Caco-2 (cell line): Measurements from ENCODE around the gene SEC24A. TPM values are rescaled to one million over a fixed set of nuclear protein-coding genes. Genes with fewer than 3 reads are reported as not detected.

Experiments
- BruUV-seq: library from RNA; stranded (reverse); fragments of 400-500 nt; replicated peaks from 2 replicates; lab custom pipeline; 2021; lab: Mats Ljungman, UMichigan
- CTCF ChIA-PET: fragments of 300-600 bp; sonication (Branson Sonifier 250); formaldehyde crosslinking; loops from one replicate; lab custom pipeline; 2022; ENCODE audit warnings: antibody characterized with exemption; lab: Charles Lee
- POLR2A ChIA-PET: fragments of 300-600 bp; sonication (Branson Sonifier 250); formaldehyde crosslinking; loops from one replicate; lab custom pipeline; 2022; ENCODE audit warnings: antibody characterized with exemption; lab: Charles Lee
- DNase-seq, 2 experiments: peaks; one replicate each; pipeline versions ENCODE4 v3.0.0 to v3.0.0-alpha.2; 2020 to 2022
- H3K27me3 ChIP-seq: replicated peaks from 2 replicates; pipeline ENCODE4 v1.6.0; 2011; ENCODE audit warnings: low read length; ENCODE audit not compliant: control insufficient read depth, insufficient read depth
- H3K36me3 ChIP-seq: 2 replicates; pipeline ENCODE4 v1.5.1; 2011; ENCODE audit warnings: low read length; ENCODE audit not compliant: control insufficient read depth, insufficient read depth
- H3K4me1 ChIP-seq: fragments of 250-450 bp; sonication (Bioruptor Pico); 2 replicates; pipeline ENCODE4 v1.5.1; 2020; ENCODE audit warnings: mild to moderate bottlenecking
- H3K4me3 ChIP-seq: 2 replicates; pipeline ENCODE4 v1.5.1; 2011; ENCODE audit warnings: low read depth, mild to moderate bottlenecking, control low read depth, low read length
- H3K9me3 ChIP-seq: fragments of 250-450 bp; sonication (Bioruptor Pico); 2 replicates; pipeline ENCODE4 v1.5.1; 2020; ENCODE audit warnings: mild to moderate bottlenecking, moderate library complexity
- H3K27ac Mint-ChIP-seq: one replicate; pipeline ENCODE4 v1.8.0; 2022; ENCODE audit warnings: mixed read lengths; ENCODE audit not compliant: unreplicated experiment
- H3K27me3 Mint-ChIP-seq: one replicate; pipeline ENCODE4 v1.8.0; 2022; ENCODE audit warnings: mixed read lengths; ENCODE audit not compliant: insufficient read depth, unreplicated experiment
- H3K36me3 Mint-ChIP-seq: one replicate; pipeline ENCODE4 v1.8.0; 2022; ENCODE audit warnings: mild to moderate bottlenecking, mixed read lengths; ENCODE audit not compliant: insufficient read depth, unreplicated experiment
- H3K4me1 Mint-ChIP-seq: one replicate; pipeline ENCODE4 v1.8.0; 2022; ENCODE audit warnings: low read depth, mixed read lengths; ENCODE audit not compliant: unreplicated experiment
- H3K4me3 Mint-ChIP-seq: one replicate; pipeline ENCODE4 v1.8.0; 2022; ENCODE audit warnings: mild to moderate bottlenecking, moderate library complexity, mixed read lengths; ENCODE audit not compliant: unreplicated experiment
- H3K9me3 Mint-ChIP-seq: one replicate; pipeline ENCODE4 v1.8.0; 2022; ENCODE audit warnings: mixed read lengths; ENCODE audit not compliant: unreplicated experiment
- intact Hi-C: fragments of 100-400 bp; cut with micrococcal nuclease; formaldehyde crosslinking; loops from one replicate; pipeline ENCODE4 v1.10.0; 2022; ENCODE audit not compliant: unreplicated experiment
- total RNA-seq: library from RNA; stranded (reverse); gene quantifications from 2 replicates; pipeline ENCODE4 v1.2.3, GENCODE V29; 2022
- TF ChIP-seq, protein P1 (sequence below), 2 experiments: fragments of 200-600 bp in 1 of 2; IDR thresholded peaks; 1 replicate in 1 of 2; 2 replicates in 1 of 2; pipeline versions ENCODE4 v1.5.1 to v1.8.0; 2011 to 2022; ENCODE audit warnings: antibody characterized with exemption in 1 of 2, control low read depth in 1 of 2, inconsistent platforms in 1 of 2, low read depth in 1 of 2, low read length in 1 of 2, mild to moderate bottlenecking in 1 of 2, moderate library complexity in 1 of 2; ENCODE audit not compliant: insufficient read depth in 1 of 2, severe bottlenecking in 1 of 2, unreplicated experiment in 1 of 2

The SEC24A gene
- total RNA-seq, 1 experiment from 2014 or later, result 47.4 TPM

DNA sequence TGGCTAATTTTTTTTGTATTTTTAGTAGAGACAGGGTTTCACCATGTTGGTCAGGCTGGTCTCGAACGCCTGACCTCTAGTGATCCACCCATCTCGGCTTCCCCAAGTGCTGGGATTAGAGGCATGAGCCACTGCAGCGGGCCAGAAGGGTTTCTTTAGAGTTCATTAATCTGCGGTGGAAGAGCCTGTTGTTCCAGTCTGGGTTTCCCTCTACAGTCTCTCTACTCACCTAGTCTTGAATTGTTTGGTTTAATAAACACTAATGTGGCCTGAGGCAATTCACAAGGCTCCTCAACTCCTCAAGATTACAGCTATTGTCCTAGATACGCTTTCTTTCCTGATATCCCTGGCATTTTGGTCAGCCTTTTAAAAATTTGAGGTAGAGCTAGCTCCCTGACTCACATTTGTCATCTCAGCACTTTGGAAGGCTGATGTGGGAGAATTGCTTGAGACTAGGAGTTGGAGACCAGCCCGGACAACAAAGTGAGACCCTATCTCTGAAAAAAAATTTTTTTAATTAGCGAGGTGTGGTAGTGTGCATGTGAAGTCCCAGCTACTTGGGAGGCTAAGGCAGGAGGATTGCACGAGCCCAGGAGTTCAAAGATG is 11.4 kb upstream of the SEC24A start:
- Histone ChIP-seq H3K4me1 (peaks cover 37% of the 10 kb centered on the region), H3K4me3 (no peak overlapping the region), H3K36me3 (no peaks in the 10 kb centered on the region), H3K27me3 (no peaks in the 10 kb centered on the region), H3K9me3 (no peaks in the 10 kb centered on the region)
- CTCF ChIA-PET, result interaction anchor here (0.6 to 0.9 kb wide), 2 partner anchors 110 to 164 kb away, joined by 3 read pairs; no protein-coding TSS in a partner anchor
- Mint-ChIP-seq H3K4me1 (peaks cover 29% of the 10 kb centered on the region), H3K27me3 (no peaks in the 10 kb centered on the region), H3K9me3 (no peaks in the 10 kb centered on the region), H3K4me3 (peak overlapping the region; percentile 29), H3K27ac (peak overlapping the region; percentile 87), H3K36me3 (peaks cover 5% of the 10 kb centered on the region)
- TF ChIP-seq, protein P1, sequence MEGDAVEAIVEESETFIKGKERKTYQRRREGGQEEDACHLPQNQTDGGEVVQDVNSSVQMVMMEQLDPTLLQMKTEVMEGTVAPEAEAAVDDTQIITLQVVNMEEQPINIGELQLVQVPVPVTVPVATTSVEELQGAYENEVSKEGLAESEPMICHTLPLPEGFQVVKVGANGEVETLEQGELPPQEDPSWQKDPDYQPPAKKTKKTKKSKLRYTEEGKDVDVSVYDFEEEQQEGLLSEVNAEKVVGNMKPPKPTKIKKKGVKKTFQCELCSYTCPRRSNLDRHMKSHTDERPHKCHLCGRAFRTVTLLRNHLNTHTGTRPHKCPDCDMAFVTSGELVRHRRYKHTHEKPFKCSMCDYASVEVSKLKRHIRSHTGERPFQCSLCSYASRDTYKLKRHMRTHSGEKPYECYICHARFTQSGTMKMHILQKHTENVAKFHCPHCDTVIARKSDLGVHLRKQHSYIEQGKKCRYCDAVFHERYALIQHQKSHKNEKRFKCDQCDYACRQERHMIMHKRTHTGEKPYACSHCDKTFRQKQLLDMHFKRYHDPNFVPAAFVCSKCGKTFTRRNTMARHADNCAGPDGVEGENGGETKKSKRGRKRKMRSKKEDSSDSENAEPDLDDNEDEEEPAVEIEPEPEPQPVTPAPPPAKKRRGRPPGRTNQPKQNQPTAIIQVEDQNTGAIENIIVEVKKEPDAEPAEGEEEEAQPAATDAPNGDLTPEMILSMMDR (IDR thresholded peaks at IDR 0.05; ENCODE audit: insufficient read depth in 1 of 2, low read depth in 1 of 2, low read length in 1 of 2, severe bottlenecking in 1 of 2, unreplicated experiment in 1 of 2), result no peak
- BruUV-seq, result no TSS peak
- POLR2A ChIA-PET, result interaction anchor here (0.9 to 1.4 kb wide), 2 partner anchors 11 to 28 kb away, joined by 4 read pairs; partner anchors contain the start of gene SEC24A
- DNase-seq, result peak; percentile 77 to 78
- intact Hi-C loops, result loop anchor here (1.0 kb wide), 1 partner anchor 11 kb away; the partner anchor contains the start of gene SEC24A

GRCh38 chr5:134638760-134639201 is 9.8 kb upstream of the SEC24A start:
- peak overlapping the region; percentile 87 for H3K27ac Mint-ChIP-seq
- peaks cover 4% of the 10 kb centered on the region for H3K36me3 Mint-ChIP-seq
- peak; percentile 67 to 70 for DNase-seq
- no peaks in the 10 kb centered on the region for H3K27me3 ChIP-seq
- H3K4me1 Mint-ChIP-seq, result peaks cover 29% of the 10 kb centered on the region
- no peaks in the 10 kb centered on the region for H3K9me3 Mint-ChIP-seq
- CTCF ChIA-PET, result interaction anchor here (0.7 to 1.1 kb wide), 2 partner anchors 10 to 16 kb away, joined by 3 to 4 read pairs; partner anchors contain the start of gene SEC24A
- no peaks in the 10 kb centered on the region for H3K36me3 ChIP-seq
- POLR2A ChIA-PET, result interaction anchor here (0.6 to 1.4 kb wide), 3 partner anchors 10 to 463 kb away, joined by 3 to 9 read pairs (median 4); partner anchors contain the start of gene SEC24A
- TF ChIP-seq, protein P1 (IDR thresholded peaks at IDR 0.05; ENCODE audit: insufficient read depth in 1 of 2, low read depth in 1 of 2, low read length in 1 of 2, severe bottlenecking in 1 of 2, unreplicated experiment in 1 of 2), result no peak
- intact Hi-C loops, result no loop called here
- no peak overlapping the region for H3K4me3 Mint-ChIP-seq
- no TSS peak for BruUV-seq
- no peaks in the 10 kb centered on the region for H3K27me3 Mint-ChIP-seq
- H3K9me3 ChIP-seq, result no peaks in the 10 kb centered on the region
- H3K4me3 ChIP-seq, result no peak overlapping the region
- H3K4me1 ChIP-seq, result peaks cover 37% of the 10 kb centered on the region

DNA sequence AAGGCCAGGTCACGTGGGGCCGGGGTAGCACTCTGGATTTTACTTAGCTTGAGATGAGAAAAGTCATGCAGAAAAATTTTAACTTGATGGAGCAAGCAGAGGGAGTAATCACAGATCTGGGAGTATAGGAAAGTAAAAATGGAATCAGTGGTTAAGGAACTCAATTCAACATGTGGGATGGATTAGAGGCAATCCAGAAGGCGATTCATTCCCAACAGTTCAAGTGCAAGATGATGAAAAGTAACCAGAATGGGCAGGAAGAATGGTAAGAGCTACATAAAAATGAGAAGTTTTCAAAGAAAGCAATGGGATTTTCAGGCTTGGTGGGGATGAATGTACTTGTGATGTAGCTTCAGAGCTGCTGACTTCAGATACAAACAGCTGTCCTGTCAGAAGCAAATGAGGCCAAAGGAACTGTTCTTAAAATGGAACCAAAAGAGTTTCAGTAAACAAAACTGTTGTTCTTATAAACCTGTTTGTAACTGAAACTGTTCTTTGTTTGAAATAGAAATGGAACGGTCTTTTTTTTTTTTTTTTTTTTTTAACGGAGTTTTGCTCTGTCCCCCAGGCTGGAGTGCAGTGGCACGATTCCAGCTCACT is 5.6 kb upstream of the SEC24A start:
- H3K4me3 ChIP-seq, result no peak overlapping the region
- Mint-ChIP-seq H3K27ac (no peak overlapping the region), H3K27me3 (no peaks in the 10 kb centered on the region), H3K9me3 (no peaks in the 10 kb centered on the region), H3K4me3 (no peak overlapping the region), H3K36me3 (peaks cover 4% of the 10 kb centered on the region), H3K4me1 (peaks cover 11% of the 10 kb centered on the region)
- intact Hi-C loops, result no loop called here
- no TSS peak for BruUV-seq
- H3K9me3 ChIP-seq, result no peaks in the 10 kb centered on the region
- POLR2A ChIA-PET, result no interaction called here
- H3K4me1 ChIP-seq, result peaks cover 20% of the 10 kb centered on the region
- no peaks in the 10 kb centered on the region for H3K27me3 ChIP-seq
- TF ChIP-seq, protein P1 (IDR thresholded peaks at IDR 0.05; ENCODE audit: insufficient read depth in 1 of 2, low read depth in 1 of 2, low read length in 1 of 2, severe bottlenecking in 1 of 2, unreplicated experiment in 1 of 2), result no peak
- no peaks in the 10 kb centered on the region for H3K36me3 ChIP-seq
- CTCF ChIA-PET, result interaction anchor here (0.5 kb wide), 1 partner anchor 95 kb away, joined by 3 read pairs; no protein-coding TSS in a partner anchor
- DNase-seq, result no peak
